A673 (cell line): ENCODE results near the gene MRPL54. TPM values are rescaled to one million over a fixed set of nuclear protein-coding genes. Genes with fewer than 3 reads are reported as not detected.

Experiments used
- BruUV-seq: library from RNA; stranded (reverse); fragments of 400-500 nt; replicated peaks from 2 replicates; lab custom pipeline; 2021; lab: Mats Ljungman, UMichigan
- CTCF ChIA-PET: fragments of 300-600 bp; sonication (Branson Sonifier 250); formaldehyde crosslinking; loops from one replicate; lab custom pipeline; 2022; ENCODE audit warnings: antibody characterized with exemption; lab: Charles Lee
- POLR2A ChIA-PET: fragments of 300-600 bp; sonication (Branson Sonifier 250); formaldehyde crosslinking; loops from one replicate; lab custom pipeline; 2022; ENCODE audit warnings: antibody characterized with exemption; ENCODE audit not compliant: low non-redundant PET; lab: Charles Lee
- DNase-seq: peaks from one replicate; pipeline ENCODE4 v3.0.0-alpha.2; 2015; ENCODE audit warnings: low spot score
- H3K27ac ChIP-seq: fragments of 200-600 bp; sonication (generic); 2 replicates; pipeline ENCODE4 v1.5.1; 2016; ENCODE audit warnings: mixed run types, low read depth, mild to moderate bottlenecking, mixed read lengths, antibody characterized with exemption, low read length; ENCODE audit not compliant: poor library complexity, severe bottlenecking
- H3K27me3 ChIP-seq: fragments of 200-600 bp; sonication (generic); replicated peaks from 2 replicates; pipeline ENCODE4 v1.6.1; 2017; ENCODE audit warnings: mixed run types, low read depth, mild to moderate bottlenecking, mixed read lengths, antibody characterized with exemption, low read length; ENCODE audit not compliant: insufficient read depth, poor library complexity
- H3K36me3 ChIP-seq: fragments of 200-600 bp; sonication (generic); 2 replicates; pipeline ENCODE4 v1.6.1; 2016; ENCODE audit warnings: mixed run types, mild to moderate bottlenecking, mixed read lengths, antibody characterized with exemption, low read length; ENCODE audit not compliant: insufficient read depth, poor library complexity, severe bottlenecking
- H3K4me1 ChIP-seq: fragments of 200-600 bp; sonication (generic); 2 replicates; pipeline ENCODE4 v1.6.1; 2017; ENCODE audit warnings: mixed run types, mild to moderate bottlenecking, mixed read lengths, antibody characterized with exemption, low read length; ENCODE audit not compliant: insufficient read depth, poor library complexity, severe bottlenecking
- H3K4me3 ChIP-seq: fragments of 200-600 bp; sonication (generic); 2 replicates; pipeline ENCODE4 v1.5.1; 2016; ENCODE audit warnings: low read depth, mixed run types, mild to moderate bottlenecking, mixed read lengths, low read length; ENCODE audit not compliant: poor library complexity, severe bottlenecking
- H3K9me3 ChIP-seq: fragments of 200-600 bp; sonication (generic); 2 replicates; pipeline ENCODE4 v1.6.1; 2016; ENCODE audit warnings: mixed run types, low read depth, mild to moderate bottlenecking, mixed read lengths, antibody characterized with exemption, low read length; ENCODE audit not compliant: poor library complexity, severe bottlenecking
- CTCF ChIP-seq: fragments of 300-800, 200-600 bp; sonication (generic); conservative IDR thresholded peaks from 2 replicates; pipeline ENCODE4 v1.5.1; 2017; ENCODE audit warnings: low read depth, mild to moderate bottlenecking, antibody characterized with exemption, low read length, moderate library complexity, mixed read lengths
- EZH2 ChIP-seq: fragments of 200-600 bp; sonication (generic); IDR thresholded peaks from 2 replicates; pipeline ENCODE4 v1.6.1; 2017; ENCODE audit warnings: borderline replicate concordance, low read depth, mild to moderate bottlenecking, mixed read lengths, antibody characterized with exemption, low read length; ENCODE audit not compliant: poor library complexity, severe bottlenecking
- intact Hi-C: fragments of 100-400 bp; cut with micrococcal nuclease; formaldehyde crosslinking; loops from one replicate; pipeline ENCODE4 v1.10.0; 2022; ENCODE audit not compliant: unreplicated experiment
- total RNA-seq: library from RNA; stranded (reverse); gene quantifications from 2 replicates; pipeline ENCODE4 v1.2.3, GENCODE V29; 2021

MRPL54 gene
- total RNA-seq, 1 experiment from 2014 or later: 51.3 TPM

GRCh38 chr19:3743486-3743885, 19.0 kb upstream of the MRPL54 start:
- H3K36me3 ChIP-seq: no peaks in the 10 kb centered on the region
- no peaks in the 10 kb centered on the region for H3K9me3 ChIP-seq
- H3K4me1 ChIP-seq: no peaks in the 10 kb centered on the region
- BruUV-seq: no TSS peak
- intact Hi-C loops: no loop called here
- CTCF ChIA-PET: no interaction called here
- no peak for TF ChIP-seq CTCF
- TF ChIP-seq EZH2: no peak
- no peak overlapping the region for H3K27ac ChIP-seq
- peak; percentile 51 for DNase-seq
- POLR2A ChIA-PET: no interaction called here
- H3K27me3 ChIP-seq: no peaks in the 10 kb centered on the region
- no peak overlapping the region for H3K4me3 ChIP-seq

DNA sequence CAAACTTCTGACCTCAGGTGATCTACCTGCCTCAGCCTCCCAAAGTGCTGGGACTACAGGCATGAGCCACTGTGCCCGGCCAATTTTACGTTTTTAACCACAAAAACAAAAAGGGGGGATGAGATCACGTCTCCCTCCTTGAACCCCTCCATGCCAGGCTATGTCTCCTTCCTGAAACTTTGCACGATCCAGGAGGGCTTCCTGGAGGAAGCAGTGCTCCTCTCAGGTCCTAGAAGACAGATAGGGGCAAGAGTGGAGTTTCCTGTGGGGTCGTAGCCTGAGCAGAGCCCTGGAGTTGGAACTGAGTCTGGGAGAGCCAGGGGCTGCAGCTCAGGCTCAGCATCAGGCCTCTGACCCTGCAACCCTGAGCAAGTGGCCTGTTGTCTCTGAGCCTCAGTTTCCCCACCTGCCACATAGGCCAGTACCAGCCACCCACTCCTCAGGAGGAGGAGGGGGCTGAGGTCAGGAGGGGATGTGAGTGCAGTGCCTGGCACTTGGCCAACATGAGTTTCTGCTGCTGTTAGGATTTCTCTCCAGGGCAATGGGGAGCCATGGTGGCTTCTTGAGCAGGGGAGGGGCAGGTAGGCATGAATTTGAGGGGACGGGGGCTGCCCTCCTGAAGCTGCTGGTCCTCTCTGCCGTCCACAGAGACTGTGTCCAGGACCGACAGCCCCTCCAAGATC, 17.0 kb upstream of the MRPL54 start:
- H3K27me3 ChIP-seq: no peaks in the 10 kb centered on the region
- H3K4me3 ChIP-seq: no peak overlapping the region
- POLR2A ChIA-PET: no interaction called here
- CTCF ChIA-PET: no interaction called here
- no peaks in the 10 kb centered on the region for H3K4me1 ChIP-seq
- intact Hi-C loops: no loop called here
- no TSS peak for BruUV-seq
- no peak overlapping the region for H3K27ac ChIP-seq
- DNase-seq: no peak
- peaks cover 5% of the 10 kb centered on the region for H3K36me3 ChIP-seq
- no peak for TF ChIP-seq EZH2
- TF ChIP-seq CTCF: no peak
- H3K9me3 ChIP-seq: no peaks in the 10 kb centered on the region

DNA sequence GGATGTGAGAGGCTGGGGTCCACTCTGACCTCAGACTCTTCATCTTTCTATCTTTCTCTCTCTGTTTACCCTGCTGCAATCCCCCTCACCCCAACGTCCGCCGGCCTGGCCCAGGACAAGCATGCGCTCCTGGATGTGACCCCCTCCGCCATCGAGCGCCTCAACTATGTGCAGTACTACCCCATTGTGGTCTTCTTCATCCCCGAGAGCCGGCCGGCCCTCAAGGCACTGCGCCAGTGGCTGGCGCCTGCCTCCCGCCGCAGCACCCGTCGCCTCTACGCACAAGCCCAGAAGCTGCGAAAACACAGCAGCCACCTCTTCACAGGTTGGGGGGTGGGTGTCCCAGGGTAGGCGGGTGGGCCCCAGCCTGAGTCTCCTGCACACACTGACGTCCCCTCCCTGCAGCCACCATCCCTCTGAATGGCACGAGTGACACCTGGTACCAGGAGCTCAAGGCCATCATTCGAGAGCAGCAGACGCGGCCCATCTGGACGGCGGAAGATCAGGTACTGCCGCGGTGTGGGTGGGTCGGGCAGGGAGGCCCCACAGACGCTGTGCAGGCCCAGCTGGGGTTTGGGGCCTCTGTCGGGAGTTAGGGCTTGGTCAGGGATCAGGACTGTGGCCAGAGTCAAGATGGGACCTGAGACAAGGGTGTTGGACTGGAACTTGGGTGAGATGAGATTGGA, 16.0 kb upstream of the MRPL54 start:
- no peak overlapping the region for H3K4me3 ChIP-seq
- ChIA-PET CTCF (no interaction called here), POLR2A (interaction anchor here (0.7 kb wide), 1 partner anchor 16 kb away, joined by 3 read pairs; the partner anchor contains the start of gene MRPL54)
- H3K4me1 ChIP-seq: no peaks in the 10 kb centered on the region
- peaks cover 11% of the 10 kb centered on the region for H3K36me3 ChIP-seq
- no peak for DNase-seq
- intact Hi-C loops: no loop called here
- no peaks in the 10 kb centered on the region for H3K27me3 ChIP-seq
- no peaks in the 10 kb centered on the region for H3K9me3 ChIP-seq
- no peak overlapping the region for H3K27ac ChIP-seq
- no TSS peak for BruUV-seq
- no peak for TF ChIP-seq EZH2
- TF ChIP-seq CTCF: no peak
